GM19455 (cell line): ENCODE measurements around the gene TBX6.

Experiments
- ATAC-seq: cut with Tn5 transposase; IDR thresholded peaks from one replicate; pipeline ENCODE4 v1.9.1; 2021; ENCODE audit not compliant: unreplicated experiment

Gene TBX6

DNA sequence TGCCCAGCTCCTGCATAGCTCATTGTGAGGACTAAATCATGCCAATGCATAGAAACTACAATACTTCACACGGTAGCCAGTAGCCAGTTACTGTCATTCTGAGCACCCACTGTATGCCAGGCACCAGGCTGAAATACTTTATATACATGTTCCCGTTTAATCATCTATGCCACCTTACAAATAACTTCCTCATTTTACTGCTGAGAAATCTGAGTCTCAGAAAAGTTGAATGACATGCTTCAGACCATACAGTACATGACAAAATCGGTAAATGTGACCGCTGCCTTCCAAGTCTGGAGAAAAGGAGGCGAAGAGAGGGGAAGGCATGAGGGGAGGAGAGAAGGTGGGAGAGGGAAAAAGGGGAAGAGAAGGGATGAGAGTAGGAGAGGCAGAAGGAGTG, 51.5 kb downstream of the TBX6 start:
- ATAC-seq: no peak
